ENCODE data around the gene UBE2K.
"Not testable (repeated sequence)": the region's sequence is repeated elsewhere in the genome, so short reads cannot be mapped to it uniquely, and the experiment has no call there.

The UBE2K gene

DNA sequence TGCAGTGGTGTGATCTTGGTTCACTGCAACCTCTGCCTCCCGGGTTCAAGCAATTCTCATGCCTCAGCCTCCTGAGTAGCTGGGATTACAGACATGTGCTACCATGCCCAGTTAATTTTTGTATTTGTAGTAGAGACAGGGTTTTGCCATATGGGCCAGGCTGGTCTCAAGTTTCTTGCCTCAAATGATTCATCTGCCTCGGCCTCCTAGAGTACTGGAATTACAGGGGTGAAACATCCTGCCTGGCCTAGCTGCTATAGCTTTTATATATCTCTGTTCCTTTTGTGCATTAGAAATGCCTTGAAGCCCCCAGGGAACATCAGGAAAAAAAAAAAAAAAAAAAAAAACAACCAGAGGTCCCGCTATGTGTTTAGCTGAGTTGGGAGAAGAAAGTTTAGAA is 34.8 kb downstream of the UBE2K start:
- no peak for DNase-seq

DNA sequence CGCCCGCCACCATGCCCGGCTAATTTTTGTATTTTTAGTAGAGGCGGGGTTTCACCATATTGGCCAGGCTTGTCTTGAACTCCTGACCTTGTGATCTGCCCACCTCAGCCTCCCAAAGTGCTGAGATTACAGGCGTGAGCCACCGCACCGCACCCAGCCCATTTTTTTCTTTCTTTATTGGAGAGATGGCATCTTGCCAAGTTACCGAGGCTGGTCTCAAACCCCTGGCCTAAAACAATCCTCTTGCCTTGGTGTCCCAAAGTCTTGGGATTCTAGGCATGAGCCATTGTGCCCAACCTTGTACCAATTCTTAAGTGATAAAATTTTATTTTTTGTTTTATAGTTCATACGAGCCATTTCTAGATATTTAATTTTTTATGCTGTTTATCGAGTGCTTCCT is 41.7 kb downstream of the UBE2K start:
- not testable (repeated sequence) for DNase-seq

DNA sequence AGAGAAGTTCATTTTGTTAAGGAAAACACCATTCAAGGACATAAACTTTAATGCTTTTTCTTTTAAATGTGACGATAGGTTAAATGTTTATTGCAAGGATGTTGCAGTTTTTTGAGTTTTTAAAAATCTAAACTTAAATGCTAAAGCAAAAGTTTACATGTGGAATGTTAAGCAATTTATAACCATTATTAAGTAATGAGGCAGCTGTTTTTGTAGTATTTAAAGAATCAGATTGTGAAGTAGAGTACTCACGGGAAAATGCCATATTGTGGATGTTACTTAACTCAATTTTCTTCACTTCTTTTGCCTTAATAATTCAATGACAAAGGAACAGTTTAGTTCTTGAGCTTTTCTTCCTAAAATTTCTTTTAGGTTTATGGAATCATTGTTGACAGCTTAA is 43.5 kb downstream of the UBE2K start:
- no peak for DNase-seq

DNA sequence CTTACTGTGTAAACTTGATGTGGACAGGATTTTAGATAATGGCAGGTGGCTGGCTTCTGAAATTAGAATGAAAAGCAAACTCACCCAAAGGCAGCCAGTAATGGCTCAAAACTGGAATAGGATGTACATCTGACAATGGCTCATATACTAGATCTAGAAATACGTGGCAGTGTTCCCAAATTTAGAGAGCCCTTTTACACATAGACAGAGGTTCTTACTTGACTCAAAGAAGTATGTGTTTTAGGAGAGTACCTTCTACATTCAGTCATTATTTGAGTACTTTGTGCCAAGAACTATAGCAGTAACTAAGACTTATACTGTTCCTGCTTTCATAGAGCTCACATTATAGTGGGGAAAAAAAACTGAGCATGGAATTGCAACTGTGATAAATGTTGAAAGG is 48.0 kb downstream of the UBE2K start:
- no peak for DNase-seq

DNA sequence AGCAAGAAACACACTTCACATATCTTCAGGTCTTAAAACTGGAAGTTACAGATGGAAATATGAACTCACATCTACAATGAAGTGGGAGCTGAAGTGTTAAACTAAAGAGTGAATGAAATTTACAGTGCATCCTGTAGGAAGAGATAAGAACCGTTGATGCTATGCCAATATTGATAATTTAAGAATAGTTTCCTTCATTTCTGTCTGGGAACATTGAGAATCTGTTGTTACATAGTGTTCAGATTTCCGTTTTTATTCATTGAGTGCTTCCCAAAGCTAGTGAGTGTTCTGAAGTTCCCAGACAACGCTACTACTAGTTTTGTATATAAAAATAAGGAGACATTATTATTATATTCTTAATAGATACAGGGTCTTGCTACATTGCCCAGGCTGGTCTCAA is 52.3 kb downstream of the UBE2K start:
- no peak for DNase-seq

DNA sequence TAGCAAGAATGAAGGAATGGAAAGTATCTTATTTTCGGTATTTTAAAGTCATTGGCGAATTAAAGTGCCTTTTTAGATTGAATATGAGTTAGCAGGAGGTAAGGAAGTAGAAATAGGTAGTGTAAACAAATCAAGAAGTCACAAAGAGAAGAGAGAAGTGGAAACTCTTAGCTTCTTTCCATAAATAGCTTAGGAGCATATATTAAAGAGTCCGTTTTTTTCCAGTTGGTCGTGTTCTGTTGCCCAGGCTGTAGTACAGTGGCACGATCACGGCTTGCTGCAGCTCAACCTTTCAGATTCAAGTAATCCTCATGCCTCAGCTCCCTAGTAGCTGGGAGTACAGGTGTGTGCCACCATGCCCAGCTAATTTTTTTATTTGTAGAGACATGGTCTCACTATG is 56.4 kb downstream of the UBE2K start:
- no peak for DNase-seq

DNA sequence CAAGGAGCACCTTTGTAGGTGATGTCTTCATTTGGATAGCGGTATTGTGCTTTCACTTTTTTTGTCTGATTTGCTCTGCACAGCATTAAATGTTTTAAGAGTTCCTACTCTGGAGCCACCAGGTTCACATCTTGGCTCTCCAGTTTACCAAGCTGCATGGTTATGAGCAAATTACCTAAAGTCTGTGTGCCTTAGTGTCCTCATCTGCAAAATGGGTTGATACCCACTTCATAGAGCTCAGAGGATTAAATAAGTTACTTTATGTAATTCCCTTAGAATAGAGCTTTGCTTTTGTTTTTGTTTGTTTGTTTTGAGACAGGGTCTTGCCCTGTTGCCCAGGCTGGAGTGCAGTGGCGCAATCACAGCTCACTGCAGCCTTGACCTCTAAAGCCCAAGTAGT is 58.2 kb downstream of the UBE2K start:
- DNase-seq = no peak

DNA sequence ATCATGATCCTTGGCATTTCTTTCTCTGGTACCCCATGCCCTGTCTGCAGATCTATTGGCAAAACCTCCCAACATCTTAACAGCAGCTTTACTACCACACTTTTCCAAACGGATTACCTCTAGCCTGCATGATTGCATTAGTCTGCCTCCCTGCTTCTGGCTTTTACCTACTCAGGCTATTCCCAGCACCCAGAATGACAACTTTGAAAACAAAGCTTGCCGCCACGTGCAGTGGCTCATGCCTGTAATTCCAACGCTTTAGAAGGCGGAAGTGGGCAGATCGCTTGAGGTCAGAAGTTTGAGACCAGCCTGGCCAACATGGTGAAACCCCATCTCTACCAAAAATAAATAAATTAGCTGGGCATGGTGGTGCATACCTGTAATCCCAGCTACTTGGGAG is 60.2 kb downstream of the UBE2K start:
- DNase-seq = no peak

DNA sequence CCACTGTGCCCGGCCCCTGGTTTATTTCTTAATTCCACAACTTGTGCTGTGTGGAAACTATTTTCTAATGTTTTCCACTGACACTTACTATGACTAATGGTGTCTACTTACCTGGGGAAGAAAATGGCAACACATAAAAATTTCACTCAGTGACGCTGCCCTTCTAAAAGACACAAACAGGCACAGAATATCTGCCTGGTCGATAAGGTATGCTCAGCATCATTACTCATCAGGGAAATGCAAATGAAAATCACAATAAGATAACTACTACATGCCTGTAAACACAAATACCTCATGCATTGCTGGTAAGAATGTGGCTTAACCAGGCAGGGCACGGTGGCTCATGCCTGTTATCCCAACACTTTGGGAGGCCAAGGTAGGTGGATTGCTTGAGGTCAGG is 61.6 kb downstream of the UBE2K start:
- DNase-seq = no peak

DNA sequence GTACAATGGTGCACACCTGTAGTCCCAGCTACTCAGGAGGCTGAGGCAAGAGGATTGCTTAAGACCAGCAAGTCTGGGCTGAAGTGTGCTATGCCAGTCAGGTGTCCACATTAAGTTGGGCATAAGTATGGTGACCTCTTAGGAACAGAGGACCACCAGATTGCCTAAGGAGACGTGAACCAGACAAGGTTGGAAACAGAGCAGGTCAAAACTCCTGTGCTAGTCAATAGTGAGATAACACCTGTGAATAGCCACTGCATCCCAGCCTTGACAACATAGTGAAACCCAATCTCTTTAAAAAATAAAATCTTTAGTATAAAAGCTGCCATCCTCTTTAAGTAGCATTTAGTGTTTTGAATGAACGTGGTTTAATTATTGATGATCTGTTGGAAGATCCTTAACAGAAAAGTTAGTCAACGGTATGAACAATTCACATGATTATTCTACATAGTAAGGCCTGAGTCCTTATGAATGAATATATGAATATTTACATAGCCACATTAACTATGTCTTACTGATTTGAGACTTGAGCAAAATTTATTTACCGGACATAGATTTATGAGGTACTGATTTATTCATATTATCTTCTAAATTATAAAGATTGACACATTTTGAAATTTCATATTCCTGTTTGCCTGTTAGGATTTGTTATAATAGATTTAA is 63.2 kb downstream of the UBE2K start:
- DNase-seq = no peak

DNA sequence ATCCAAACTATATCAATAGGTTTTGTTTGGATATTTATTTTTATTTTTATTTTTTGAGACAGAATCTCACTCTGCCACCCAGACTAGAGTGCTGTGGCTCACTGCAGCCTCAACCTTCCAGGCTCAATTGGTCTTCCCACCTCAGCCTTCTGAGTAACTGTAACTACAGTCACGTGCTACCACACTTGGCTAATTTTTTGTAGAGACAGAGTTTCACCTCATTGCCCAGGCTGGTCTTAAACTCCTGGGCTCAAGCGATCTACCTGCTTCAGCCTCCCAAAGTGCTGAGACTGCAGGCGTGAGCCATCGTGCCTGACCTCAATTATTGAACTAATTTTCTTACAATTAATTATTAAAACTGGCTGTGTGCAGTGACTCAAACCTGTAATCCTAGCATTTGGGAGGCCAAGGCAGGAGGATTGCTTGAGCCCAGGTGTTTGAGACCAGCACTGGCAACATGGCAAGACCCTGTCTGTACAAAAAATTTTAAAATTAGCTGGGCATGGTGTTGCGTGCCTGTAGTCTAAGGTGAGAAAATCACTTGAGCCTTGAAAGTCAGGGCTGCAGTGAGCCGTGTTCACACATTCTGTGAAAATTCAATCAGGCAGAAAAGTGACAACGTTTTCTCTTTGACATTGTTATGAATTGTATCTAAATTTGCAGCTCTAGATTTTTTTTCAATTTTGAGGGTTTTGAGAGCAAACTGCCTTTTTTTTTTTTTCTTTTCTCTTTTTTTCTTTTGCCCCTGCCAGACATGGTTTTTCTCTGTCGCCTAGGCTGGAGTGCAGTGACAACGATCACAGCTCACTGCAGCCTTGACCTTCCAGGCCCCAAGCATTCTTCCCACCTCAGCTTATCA is 66.0 kb downstream of the UBE2K start:
- no peak for DNase-seq

DNA sequence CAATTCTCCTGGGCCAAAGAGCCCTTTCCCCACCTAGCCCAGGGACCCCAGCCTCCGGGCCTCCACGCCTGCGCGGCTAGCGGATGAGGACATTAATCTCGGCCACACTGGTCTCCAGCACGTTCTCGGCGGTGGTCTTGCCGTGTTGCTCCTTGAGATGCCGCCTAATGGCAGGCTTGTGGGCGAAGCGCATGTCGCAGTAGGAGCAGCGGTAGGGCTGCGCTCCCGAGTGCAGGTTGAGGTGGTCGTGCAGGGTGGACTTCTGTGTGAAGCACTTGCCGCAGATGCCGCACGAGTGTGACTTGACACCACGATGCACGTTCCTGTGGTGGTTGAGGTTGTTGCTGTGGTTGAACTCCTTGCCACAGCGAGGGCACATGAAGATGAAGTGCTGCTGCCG is 72.1 kb downstream of the UBE2K start:
- no peak for DNase-seq

DNA sequence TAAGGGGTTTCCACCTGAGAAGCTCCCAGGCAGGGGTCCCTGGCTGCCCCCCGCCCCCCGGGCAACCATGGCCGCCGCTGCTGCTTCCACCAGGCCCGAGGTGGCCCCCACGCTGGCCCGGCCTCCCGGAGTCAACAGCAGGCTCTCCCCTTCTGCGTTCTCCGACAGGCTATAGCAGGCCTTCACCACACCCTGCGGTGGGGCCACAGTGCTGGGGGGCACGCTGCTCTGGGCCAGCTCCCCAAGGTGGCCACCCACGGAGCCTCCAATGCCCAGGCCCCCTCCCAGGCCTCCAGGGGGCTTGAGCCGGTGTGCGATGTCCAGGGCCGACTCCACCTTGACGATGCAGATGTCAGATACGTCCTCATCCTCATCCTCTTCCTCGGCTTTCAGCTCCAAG is 72.5 kb downstream of the UBE2K start:
- no peak for DNase-seq

DNA sequence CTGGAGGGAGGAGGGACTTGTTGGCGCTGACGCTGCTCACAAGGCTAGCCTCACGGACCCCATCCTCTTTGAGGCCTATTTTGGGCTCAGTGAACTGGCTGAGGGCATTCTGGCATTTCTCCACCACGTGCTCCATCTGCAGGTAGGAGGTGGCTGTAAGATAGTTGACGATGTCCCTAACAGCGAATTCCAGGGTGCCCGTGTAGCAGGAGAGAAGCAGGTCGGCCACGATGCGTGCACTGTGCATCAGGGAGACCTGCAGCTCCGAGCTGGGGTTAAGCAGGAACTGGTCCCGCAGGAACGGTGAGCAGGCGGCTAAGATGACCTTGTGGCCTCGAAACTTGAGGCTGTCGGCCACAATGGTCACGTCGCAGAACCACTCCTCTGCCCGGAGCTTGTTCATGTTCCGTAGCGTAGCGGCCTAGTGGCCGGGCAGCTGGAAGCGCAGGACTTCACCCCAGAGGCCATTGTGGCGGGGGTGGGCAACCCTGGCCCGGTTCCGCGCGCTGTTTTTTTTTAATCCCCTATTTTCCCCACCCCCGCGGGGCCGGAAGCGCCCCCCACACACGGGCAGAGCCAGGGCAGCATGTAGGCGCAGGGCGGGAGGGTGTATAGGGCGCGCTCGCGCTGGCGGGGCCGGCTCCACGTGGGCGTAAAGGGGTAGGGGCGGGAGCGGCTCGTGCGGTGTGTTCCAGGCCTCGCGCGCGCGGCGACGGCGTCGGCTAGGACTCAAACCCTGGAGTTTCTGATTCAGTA is 73.2 kb downstream of the UBE2K start:
- DNase-seq = no peak

DNA sequence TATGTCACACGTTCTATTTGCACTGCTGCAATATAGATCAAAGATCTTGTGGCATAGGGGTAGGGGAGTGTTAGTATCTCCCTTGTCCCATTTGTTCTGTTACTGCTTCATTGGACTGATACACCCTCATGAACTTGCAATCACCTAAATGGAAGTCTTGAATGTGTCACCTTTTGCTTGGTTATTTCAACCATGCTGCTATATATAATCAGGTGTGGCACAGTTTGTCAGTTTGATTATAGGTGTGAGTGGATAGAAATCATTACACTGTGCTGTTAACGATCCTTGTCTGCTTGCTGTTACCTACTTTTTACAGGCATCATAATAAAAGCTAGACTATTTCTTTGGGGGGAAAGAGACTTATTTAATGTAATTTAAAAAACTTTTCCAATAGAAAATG is 84.1 kb downstream of the UBE2K start:
- DNase-seq = not testable (repeated sequence)

DNA sequence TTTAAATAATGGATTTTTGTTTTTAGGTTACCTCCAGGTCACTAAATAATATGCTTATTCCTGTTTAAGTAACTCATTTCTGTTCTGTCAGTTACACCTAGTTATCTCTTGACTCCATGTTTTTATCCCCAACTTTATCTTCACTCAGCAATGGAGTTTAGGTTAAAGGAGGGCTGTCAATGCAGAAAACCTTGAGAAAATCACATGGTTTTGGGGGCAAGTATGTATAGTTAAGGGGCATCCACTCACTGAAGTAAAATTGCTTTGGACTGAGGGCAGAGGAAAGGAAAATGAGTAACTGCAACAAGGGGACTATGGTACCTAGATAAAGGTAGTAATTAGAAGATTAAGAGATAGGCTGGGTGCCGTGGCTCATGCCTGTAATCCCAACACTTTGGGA is 87.1 kb downstream of the UBE2K start:
- DNase-seq = no peak

DNA sequence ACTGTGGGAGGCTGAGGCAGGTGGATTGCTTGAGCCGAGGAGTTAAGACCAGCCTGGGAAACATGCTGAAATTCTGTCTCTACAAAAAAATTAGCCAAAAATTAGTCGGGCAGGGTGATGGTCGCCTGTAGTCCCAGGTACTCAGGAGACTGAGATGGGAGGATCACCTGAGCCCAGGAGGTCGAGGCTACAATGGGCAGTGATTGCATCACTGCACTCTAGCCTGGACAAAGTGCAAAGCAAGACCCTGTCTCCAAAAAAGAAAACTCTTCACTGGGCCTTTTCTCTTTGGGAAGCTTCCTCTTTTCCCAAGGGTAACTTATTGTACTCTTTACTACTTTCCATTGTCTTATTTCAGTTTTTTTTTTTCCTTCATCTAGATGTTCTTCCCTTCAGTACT is 88.9 kb downstream of the UBE2K start:
- no peak for DNase-seq

DNA sequence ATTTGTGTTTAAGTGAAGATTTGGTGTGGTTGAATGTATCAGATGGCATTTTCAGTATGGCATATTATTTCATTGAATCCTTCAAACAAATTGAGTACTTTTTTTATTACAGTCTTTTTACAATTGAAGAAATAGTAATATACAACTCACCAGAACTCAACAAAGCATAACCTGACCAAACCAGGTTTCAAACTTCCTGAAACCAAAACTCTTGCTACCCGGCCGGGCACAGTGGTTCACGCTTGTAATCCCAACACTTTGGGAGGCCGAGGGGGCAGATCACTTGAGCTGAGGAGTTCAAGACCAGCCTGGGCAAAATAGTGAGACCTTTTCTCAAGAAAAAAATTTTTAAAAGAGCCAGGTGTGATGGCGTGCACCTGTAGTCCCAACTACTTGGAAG is 94.2 kb downstream of the UBE2K start:
- DNase-seq = no peak

DNA sequence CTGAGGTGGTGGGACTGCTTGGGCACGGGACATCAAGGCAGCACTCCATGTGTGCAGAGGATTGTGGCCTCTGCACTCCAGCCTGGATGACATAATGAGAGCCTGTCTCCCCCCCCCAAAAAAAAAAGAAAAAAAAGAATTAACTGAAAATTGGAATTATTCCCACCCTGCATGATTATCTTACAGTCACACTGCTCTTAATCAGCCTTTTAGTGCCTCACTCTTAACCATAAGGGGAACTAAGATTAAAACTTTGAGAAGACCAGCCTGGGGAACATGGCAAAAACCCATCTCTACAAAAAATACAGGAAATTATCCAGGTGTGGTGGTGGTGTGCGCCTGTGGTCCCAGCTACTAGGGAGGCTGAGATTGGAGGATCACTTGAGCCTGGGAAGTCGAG is 94.6 kb downstream of the UBE2K start:
- no peak for DNase-seq

DNA sequence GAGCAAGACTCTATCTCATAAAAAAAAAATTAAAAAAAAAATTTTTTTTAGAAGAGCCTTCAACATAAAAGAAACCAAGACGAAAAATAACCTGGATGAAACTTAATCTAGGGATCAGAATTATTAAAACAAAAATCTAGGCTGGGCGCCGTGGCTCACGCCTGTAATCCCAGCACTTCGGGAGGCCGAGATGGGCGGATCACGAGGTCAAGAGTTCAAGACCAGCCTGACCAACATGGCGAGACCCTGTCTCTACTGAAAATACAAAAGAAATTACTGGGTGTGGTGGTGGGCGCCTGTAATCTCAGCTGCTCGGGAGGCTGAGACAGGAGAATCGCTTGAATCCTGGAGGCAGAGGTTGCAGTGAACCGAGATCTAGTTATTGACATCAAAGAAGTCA is 95.0 kb downstream of the UBE2K start:
- not testable (repeated sequence) for DNase-seq

DNA sequence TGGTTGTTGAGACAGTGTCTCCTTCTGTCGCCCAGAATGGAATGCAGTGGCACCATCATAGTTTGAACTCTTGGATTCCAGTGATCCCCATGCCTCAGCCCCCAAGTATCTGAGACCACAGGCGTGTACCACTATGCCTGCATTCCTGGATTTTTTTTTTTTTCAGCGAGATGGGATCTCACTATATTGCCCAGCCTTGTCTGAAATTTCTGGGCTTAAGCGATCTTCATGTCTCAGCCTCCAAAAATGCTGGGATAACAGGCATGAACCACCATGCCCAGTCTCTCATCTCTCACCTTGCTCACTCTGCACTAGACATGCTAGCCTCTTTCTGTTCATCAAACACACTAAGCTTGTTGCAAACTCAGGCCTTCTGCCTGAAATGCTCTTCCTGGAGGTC is 104.1 kb downstream of the UBE2K start:
- no peak for DNase-seq

DNA sequence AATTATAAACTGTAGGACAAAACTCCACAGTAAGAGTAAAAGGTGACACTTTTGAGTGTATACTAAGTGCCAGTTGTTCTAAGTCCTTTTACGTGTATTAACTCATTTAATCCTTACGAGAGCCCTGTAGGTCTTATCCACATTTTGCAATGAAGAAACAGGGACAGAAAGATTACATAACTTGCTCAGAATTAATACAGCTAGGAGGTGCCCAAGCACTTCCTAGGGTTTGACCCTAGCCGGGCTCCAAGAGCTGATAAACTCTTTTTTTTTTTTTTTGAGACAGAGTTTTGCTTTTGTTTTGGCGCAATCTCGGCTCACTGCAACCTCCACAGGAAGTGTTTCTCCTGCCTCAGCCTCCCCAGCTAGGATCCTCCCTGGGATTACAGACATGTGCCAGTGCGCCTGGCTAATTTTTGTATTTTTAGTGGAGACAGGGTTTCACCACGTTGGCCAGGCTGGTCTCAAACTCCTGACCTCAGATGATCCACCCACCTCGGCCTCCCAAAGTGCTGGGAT is 110.4 kb downstream of the UBE2K start:
- DNase-seq = no peak

DNA sequence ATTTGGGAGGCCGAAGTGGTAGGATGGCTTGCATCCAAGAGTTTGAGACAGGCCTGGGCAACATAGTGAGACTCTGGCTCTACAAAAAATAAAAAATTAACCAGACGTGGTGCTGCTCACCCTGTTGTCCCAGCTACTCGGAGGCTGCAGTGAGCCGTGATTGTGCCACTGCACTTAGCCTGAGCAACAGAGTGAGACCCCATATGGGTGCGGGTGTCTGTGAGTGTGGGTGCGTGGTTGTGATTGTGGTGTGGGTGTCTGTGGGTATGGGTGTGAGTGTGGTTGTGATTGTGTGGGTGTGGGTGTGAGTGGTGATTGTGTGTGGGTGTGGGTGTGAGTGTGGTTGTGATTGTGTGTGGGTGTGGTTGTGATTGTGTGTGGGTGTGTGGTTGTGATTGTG is 114.6 kb downstream of the UBE2K start:
- DNase-seq = no peak

DNA sequence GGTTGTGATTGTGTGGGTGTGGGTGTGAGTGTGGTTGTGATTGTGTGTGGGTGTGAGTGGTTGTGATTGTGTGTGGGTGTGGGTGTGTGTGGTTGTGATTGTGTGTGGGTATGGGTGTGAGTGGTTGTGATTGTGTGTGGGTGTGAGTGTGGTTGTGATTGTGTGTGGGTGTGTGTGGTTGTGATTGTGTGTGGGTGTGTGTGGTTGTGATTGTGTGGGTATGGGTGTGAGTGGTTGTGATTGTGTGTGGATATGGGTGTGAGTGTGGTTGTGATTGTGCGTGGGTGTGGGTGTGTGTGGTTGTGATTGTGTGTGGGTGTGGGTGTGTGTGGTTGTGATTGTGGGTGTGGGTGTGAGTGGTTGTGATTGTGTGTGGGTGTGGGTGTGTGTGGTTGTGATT is 115.1 kb downstream of the UBE2K start:
- DNase-seq = not testable (repeated sequence)
